Rectal smooth muscle tissue (tissue), 1 donor: ENCODE measurements around the gene DDX6.

Experiments used
- H3K27ac ChIP-seq: one replicate; pipeline ENCODE4 v1.7.0; 2013; ENCODE audit warnings: low read depth, low read length, inconsistent platforms
- H3K27me3 ChIP-seq: one replicate; pipeline ENCODE4 v1.7.0; 2013; ENCODE audit warnings: low read length; ENCODE audit not compliant: control insufficient read depth, insufficient read depth
- H3K36me3 ChIP-seq: one replicate; pipeline ENCODE4 v1.7.0; 2013; ENCODE audit warnings: low read length; ENCODE audit not compliant: control insufficient read depth, insufficient read depth
- H3K4me1 ChIP-seq: one replicate; pipeline ENCODE4 v1.7.0; 2013; ENCODE audit warnings: low read length; ENCODE audit not compliant: control insufficient read depth, insufficient read depth
- H3K4me3 ChIP-seq: one replicate; pipeline ENCODE4 v1.7.0; 2013; ENCODE audit warnings: low read length
- H3K9ac ChIP-seq: one replicate; pipeline ENCODE4 v1.7.0; 2013; ENCODE audit warnings: low read length

DDX6 gene

DNA sequence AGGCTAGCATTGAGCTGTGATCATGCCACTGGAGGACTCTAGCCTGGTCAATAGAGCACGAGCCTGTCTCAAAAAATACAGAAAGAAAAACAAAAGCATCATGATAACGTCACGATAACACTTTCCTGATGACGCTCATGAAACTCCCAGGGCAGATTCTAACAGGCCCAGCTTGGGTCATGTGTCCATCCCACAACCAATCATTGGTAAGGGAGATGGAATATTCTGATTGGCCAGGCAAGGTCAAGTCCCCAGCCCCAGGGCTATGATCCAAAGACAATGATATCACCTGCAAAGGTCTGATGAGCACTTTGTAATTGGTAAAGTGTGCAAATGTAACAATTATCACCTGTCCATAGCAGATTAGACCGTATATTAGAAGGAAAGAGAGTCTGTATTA, 21.5 kb upstream of the DDX6 start:
- H3K36me3 ChIP-seq, result no peaks in the 10 kb centered on the region
- no peaks in the 10 kb centered on the region for H3K27me3 ChIP-seq
- H3K9ac ChIP-seq, result no peak overlapping the region
- no peak overlapping the region for H3K27ac ChIP-seq
- H3K4me3 ChIP-seq, result no peak overlapping the region
- H3K4me1 ChIP-seq, result no peaks in the 10 kb centered on the region

DNA sequence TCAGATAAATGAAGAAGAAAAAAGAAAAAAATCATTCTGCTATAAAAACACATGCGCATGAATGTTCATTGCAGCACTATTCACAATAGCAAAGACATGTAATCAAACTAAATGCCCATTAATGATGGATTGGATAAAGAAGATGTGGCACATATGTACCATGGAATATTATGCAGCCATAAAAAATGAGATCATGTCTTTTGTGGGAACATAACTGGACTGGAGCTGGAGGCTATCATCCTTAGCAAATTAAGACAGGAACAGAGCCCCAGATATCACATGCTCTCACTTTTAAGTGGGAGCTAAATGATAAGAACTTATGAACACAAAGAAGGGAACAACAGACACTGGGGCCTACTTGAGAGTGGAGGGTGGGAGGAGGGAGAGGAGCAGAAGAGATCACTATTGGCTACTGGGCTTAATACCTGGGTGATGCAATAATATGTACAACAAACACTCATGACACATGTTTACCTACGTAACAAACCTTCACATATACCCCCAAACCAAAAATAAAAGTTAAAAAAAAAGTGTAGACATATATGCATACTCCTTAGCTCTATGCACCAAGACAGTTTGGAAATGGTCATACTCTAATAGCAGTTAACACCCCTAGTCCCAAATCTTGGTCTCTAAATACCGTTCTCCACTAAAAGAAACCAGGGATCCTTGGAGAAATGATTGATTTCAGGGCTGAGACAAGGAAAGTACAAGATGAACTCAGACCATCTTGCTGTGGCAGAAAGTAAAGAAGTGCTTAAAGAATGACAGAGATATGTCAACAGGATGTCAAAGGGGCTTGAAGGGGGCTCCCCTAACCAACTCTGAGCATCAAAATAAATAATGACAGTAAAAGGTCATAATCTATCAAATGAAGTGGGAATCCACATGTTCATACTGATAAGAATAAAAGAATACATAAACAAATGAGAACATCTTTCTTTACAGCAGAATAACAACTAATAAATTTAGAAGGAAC, 17.1 kb upstream of the DDX6 start:
- Histone ChIP-seq H3K4me3 (no peak overlapping the region), H3K36me3 (no peaks in the 10 kb centered on the region), H3K4me1 (no peaks in the 10 kb centered on the region), H3K27ac (no peak overlapping the region), H3K9ac (no peak overlapping the region), H3K27me3 (no peaks in the 10 kb centered on the region)

DNA sequence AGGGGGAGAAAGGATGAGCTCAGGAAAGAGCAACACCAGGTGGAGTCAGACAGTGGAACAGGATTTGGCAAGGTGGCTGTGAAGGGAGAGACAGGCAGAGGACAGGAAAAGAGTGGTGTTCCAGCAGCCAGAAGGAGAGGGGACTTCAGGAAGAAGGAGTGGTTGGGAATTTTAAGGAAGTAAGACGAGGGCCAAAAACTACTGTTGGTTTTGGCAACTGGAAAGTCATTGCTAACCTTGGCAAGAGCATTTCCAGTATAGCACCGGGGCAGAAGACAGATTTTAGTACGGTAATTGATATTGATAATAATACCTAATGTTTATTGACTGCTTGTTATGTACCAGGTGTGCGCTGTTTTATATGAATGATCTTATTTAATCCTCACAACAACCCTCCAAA, 15.4 kb upstream of the DDX6 start:
- H3K4me1 ChIP-seq, result no peaks in the 10 kb centered on the region
- H3K27me3 ChIP-seq, result no peaks in the 10 kb centered on the region
- no peak overlapping the region for H3K4me3 ChIP-seq
- H3K36me3 ChIP-seq, result no peaks in the 10 kb centered on the region
- no peak overlapping the region for H3K9ac ChIP-seq
- H3K27ac ChIP-seq, result no peak overlapping the region

DNA sequence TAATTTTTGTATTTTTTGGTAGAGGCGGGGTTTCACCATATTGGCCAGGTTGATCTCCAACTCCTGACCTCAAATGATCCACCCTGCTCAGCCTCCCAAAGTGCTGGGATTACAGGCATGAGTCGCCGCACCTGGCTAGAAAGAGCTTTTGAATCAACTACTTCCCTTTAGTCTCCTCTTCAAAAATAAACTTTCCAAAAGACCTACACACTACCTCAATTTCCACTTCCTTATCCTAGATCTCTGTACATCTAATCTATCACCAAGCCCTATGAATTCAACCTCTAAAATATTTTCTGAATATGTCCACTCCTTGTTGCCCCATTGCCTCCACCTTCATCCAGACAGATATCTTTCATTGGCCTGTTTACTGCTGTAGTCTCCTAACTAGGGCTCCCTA, 13.1 kb upstream of the DDX6 start:
- H3K9ac ChIP-seq, result no peak overlapping the region
- no peak overlapping the region for H3K4me3 ChIP-seq
- H3K36me3 ChIP-seq, result no peaks in the 10 kb centered on the region
- no peaks in the 10 kb centered on the region for H3K27me3 ChIP-seq
- no peak overlapping the region for H3K27ac ChIP-seq
- no peaks in the 10 kb centered on the region for H3K4me1 ChIP-seq

DNA sequence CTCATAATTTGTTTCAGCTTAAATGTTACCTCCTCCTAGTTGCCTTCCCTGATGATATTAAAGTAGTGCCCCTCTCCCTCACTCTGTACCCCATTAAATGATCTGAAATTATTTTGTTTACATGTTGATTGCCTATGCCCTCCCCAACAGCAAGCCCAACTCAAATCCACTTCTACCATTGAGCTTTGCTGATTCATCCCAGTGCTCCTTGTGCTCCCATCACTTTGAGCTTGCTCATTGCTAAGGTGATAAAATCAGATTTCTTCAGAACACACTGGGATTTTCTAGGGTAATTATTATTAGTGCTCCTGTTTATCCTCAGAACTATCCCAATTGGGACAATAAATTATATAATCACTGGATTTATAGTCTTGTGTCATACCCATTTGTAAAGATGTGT, 8.4 kb upstream of the DDX6 start:
- no peaks in the 10 kb centered on the region for H3K4me1 ChIP-seq
- H3K36me3 ChIP-seq, result no peaks in the 10 kb centered on the region
- H3K4me3 ChIP-seq, result no peak overlapping the region
- H3K27me3 ChIP-seq, result no peaks in the 10 kb centered on the region
- H3K9ac ChIP-seq, result no peak overlapping the region
- H3K27ac ChIP-seq, result no peak overlapping the region

DNA sequence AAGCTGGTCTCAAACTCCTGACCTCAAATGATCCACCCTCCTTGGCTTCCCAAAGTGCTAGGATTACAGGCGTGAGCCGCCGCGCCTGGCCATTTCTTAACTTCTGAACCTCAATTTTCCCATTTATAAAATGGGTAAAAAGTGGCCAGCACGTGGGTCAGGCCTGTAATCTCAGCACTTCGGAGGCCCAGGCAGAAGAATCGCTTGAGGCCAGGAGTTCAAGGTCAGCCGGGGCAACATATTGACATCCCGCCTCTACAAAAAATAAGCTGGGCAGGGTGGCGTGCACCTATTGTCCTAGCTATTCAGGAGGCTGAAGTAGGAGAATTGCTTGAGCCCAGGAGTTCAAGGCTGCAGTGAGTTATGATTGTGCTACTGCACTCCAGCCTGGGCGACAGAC, 6.5 kb upstream of the DDX6 start:
- Histone ChIP-seq H3K27ac (no peak overlapping the region), H3K36me3 (no peaks in the 10 kb centered on the region), H3K4me3 (no peak overlapping the region), H3K4me1 (no peaks in the 10 kb centered on the region), H3K9ac (no peak overlapping the region), H3K27me3 (no peaks in the 10 kb centered on the region)

DNA sequence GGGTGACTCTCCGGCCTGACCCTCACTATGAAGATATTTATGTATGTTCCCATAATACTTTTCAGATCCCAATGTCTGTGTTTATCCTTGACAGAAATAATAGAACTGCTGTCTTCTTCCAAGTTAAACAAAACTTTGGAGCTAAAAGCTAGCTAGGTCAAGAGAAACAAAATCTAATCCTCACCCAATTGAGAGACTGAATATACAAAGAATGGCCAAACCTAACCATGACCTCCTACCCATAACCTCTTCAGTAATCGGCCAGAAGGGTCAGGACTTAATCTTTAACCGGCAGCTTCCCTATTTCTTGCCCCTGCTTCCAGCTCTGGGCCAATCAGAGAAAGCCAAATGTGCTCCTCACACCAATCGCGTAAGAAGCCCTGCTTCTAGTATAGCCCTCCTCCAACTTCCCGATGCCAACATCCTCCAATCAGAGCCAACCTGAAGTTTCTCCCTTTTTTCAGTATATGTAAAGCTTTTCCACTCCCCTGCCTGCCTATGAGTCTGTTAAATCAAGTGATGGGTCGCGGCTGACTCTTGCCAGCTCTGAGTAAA, 1.7 kb upstream of the DDX6 start:
- Histone ChIP-seq H3K4me3 (peak overlapping the region; percentile 94), H3K27ac (peak overlapping the region; percentile 98), H3K36me3 (no peaks in the 10 kb centered on the region), H3K27me3 (no peaks in the 10 kb centered on the region), H3K4me1 (peaks cover 3% of the 10 kb centered on the region), H3K9ac (peak overlapping the region; percentile 98)

DNA sequence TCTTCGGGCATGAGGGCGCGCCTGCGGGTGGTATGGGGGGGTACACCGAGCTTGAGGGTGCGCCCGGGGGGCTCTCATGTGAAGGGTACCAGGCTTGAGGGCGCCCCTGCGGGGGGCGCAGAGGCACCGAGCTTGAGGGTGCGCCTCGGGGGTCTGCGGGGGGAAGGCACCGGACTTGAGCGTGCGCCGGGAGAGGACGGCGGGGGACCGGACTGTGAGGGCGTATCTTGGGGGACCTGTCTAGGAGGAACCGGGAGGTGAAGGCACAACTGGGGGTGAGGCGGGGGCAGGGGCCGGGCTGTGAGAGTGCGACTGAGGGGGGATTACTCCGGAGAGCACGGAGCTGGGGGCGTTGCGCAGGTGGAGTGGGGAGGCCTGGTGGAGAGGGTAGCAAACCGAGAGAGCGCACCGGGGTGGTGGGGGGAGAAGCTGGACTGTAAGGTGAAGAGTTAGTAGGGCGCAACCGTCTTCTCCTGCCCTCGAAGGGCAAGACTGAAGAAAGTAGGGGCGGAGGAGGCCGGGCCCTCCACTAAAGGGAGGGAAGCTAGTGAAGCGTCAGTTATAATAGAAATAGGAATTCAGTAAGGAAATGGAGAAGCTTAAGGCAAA, 1.1 kb upstream of the DDX6 start:
- no peaks in the 10 kb centered on the region for H3K27me3 ChIP-seq
- H3K4me1 ChIP-seq, result peaks cover 3% of the 10 kb centered on the region
- H3K27ac ChIP-seq, result peak overlapping the region; percentile 98
- no peaks in the 10 kb centered on the region for H3K36me3 ChIP-seq
- H3K9ac ChIP-seq, result peak overlapping the region; percentile 98
- H3K4me3 ChIP-seq, result peak overlapping the region; percentile 94

DNA sequence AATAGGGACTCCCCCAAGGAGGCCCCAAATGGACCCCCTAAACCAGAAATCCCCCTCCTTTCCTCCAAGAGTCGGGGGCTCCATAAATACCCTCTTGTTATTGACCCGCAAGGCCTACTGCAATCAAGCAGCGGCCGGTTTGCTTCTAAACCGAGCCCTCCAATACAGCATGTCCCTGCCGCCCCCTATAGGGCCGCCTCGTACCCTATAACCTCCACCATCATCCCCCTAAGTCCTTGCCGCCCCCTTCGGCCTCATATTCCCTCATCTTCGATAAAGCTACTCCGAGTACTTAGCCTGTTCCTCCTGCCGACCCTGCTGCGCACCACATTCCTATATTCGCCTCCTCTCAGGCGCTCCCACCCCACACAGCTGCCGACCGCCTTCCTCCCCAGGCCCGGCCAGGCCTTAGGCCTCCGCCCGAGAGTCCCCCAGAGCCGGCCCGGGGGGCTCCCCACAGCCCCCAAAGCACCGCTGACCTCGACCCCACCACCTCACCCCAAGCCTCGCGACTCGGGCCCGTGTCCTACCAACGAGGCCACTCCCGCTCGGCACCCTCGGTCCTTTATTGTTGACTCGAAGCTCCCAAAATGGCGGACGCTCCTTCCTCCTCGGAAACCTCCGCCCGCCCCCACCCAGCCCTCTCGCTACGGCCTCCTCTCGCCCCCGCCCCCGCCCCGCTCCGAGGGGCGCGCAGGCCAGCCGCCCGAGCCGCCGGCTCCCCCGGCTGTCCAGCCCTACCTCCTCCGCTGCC, 430 bp downstream of the DDX6 start:
- Histone ChIP-seq H3K4me3 (peak overlapping the region; percentile 94), H3K27ac (peak overlapping the region; percentile 98), H3K4me1 (peaks cover 16% of the 10 kb centered on the region), H3K27me3 (no peaks in the 10 kb centered on the region), H3K36me3 (no peaks in the 10 kb centered on the region), H3K9ac (peak overlapping the region; percentile 91)

DNA sequence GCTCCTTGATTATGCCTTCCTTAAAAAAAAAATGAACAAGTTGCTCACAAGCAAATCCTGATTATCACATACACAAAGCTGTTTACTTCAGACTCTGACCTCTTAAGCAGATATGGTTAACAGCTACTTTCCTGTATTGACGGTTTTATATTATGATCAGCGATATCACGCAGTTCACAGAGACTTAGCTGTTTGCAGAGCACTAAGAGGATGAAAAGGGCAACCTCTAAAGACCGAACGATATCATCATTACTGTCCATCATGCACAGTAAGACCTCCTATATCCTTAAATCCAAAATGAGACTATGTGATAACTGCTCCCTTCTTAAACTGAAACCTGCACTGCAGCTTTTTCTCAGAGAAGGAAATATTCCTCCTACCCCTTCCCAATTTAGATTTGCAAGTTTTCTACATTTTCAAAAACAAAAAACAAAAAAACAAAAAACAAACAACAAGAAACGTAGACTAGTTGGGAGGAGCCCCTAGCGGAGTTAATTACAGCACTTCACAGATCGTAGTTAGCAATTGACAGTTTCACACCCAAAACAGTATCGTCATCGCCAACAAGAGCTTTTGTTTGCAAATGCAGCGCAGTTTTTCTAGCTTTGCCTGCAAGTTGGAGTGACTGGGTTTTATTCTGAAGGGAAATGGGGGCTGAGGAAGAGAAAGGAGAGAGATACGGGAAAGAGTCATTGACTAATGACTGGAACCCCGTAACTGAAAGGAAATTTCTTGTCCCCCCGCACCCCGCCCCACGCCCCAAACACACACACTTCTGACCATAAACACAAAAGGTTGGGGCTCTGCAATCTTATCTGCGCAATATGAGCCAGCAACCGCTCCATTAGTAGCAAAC, 1.2 kb downstream of the DDX6 start:
- Histone ChIP-seq H3K36me3 (no peaks in the 10 kb centered on the region), H3K4me1 (peaks cover 18% of the 10 kb centered on the region), H3K4me3 (peak overlapping the region; percentile 94), H3K27ac (peak overlapping the region; percentile 98), H3K9ac (peak overlapping the region; percentile 91), H3K27me3 (no peaks in the 10 kb centered on the region)

DNA sequence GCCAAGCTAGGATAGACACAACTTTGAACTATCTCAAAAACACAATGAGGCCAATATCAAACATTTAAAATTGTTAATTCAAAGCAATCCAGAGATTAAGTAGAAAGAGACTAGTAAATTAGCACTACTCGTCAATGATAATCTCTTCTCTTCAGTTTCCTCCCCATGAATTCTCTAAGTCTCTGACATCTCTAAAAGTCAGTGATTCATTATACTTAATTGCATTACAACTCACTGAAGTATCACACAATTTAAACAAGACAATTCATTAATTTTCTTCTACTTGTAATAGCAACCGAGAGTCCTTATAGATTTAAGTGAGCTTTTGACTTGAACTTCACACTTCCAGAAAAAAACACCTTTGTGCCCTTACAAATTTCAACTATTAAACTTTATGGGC, 4.3 kb downstream of the DDX6 start:
- Histone ChIP-seq H3K36me3 (peaks cover 2% of the 10 kb centered on the region), H3K4me3 (no peak overlapping the region), H3K4me1 (peaks cover 18% of the 10 kb centered on the region), H3K9ac (no peak overlapping the region), H3K27ac (no peak overlapping the region), H3K27me3 (no peaks in the 10 kb centered on the region)
